ENCODE results near the gene AMZ1.
"Not testable (repeated sequence)": the region's sequence is repeated elsewhere in the genome, so short reads cannot be mapped to it uniquely, and the experiment has no call there.

The AMZ1 gene

GRCh38 chr7:2724453-2725177 lies 36.6 kb downstream of the AMZ1 start:
- no peak overlapping the region for H3K27ac ChIP-seq
- DNase-seq (ENCODE audit: low read depth, low spot score): no peak

GRCh38 chr7:2725178-2726105 lies 37.4 kb downstream of the AMZ1 start:
- DNase-seq (ENCODE audit: low read depth, low spot score): no peak
- H3K27ac ChIP-seq: no peak overlapping the region

GRCh38 chr7:2726316-2727018 lies 38.5 kb downstream of the AMZ1 start:
- no peak overlapping the region for H3K27ac ChIP-seq
- no peak for DNase-seq (ENCODE audit: low read depth, low spot score)

GRCh38 chr7:2727206-2727605 lies 39.2 kb downstream of the AMZ1 start:
- not testable (repeated sequence) for DNase-seq (ENCODE audit: low read depth, low spot score); H3K27ac ChIP-seq

GRCh38 chr7:2728316-2729030 lies 40.5 kb downstream of the AMZ1 start:
- no peak overlapping the region for H3K27ac ChIP-seq
- DNase-seq (ENCODE audit: low read depth, low spot score): no peak

GRCh38 chr7:2729031-2729892 lies 41.3 kb downstream of the AMZ1 start:
- DNase-seq (ENCODE audit: low read depth, low spot score): no peak
- H3K27ac ChIP-seq: no peak overlapping the region

- no peak overlapping the region for H3K27ac ChIP-seq
- DNase-seq (ENCODE audit: low read depth, low spot score): no peak
These were observed 42.1 kb downstream of the AMZ1 start for GRCh38 chr7:2729893-2730716.

- no peak for DNase-seq (ENCODE audit: low read depth, low spot score)
- H3K27ac ChIP-seq: no peak overlapping the region
These were observed 43.1 kb downstream of the AMZ1 start for GRCh38 chr7:2730846-2731770.

- DNase-seq (ENCODE audit: low read depth, low spot score): no peak
- no peak overlapping the region for H3K27ac ChIP-seq
These were observed 44.4 kb downstream of the AMZ1 start for GRCh38 chr7:2732388-2732787.

- DNase-seq (ENCODE audit: low read depth, low spot score): peak; percentile 54
These were observed 45.1 kb downstream of the AMZ1 start for GRCh38 chr7:2732959-2733584.

GRCh38 chr7:2734084-2734686 lies 46.2 kb downstream of the AMZ1 start:
- no peak for DNase-seq (ENCODE audit: low read depth, low spot score)
- H3K27ac ChIP-seq: no peak overlapping the region

More at GRCh38 chr7:2732959-2733584, 45.1 kb downstream of the AMZ1 start:
- peak overlapping the region; percentile 3 for H3K27ac ChIP-seq

GRCh38 chr7:2734751-2735571 lies 47.0 kb downstream of the AMZ1 start:
- DNase-seq (ENCODE audit: low read depth, low spot score): no peak

GRCh38 chr7:2735744-2736143 lies 47.7 kb downstream of the AMZ1 start:
- no peak for DNase-seq (ENCODE audit: low read depth, low spot score)
- no peak overlapping the region for H3K27ac ChIP-seq

More at GRCh38 chr7:2734751-2735571, 47.0 kb downstream of the AMZ1 start:
- no peak overlapping the region for H3K27ac ChIP-seq

- H3K27ac ChIP-seq: no peak overlapping the region
- no peak for DNase-seq (ENCODE audit: low read depth, low spot score)
These were observed 48.5 kb downstream of the AMZ1 start for GRCh38 chr7:2736411-2736914.

- not testable (repeated sequence) for H3K27ac ChIP-seq
These were observed 49.2 kb downstream of the AMZ1 start for GRCh38 chr7:2737005-2737743.

More at GRCh38 chr7:2737005-2737743, 49.2 kb downstream of the AMZ1 start:
- DNase-seq (ENCODE audit: low read depth, low spot score): not testable (repeated sequence)
